NCI-H69 (cell line): Measurements from ENCODE around the gene EFCAB5.
"Not testable (repeated sequence)": the region's sequence is repeated elsewhere in the genome, so short reads cannot be mapped to it uniquely, and the experiment has no call there.

Experiments used
- DNase-seq: peaks from one replicate; lab custom pipeline; 2025; lab: John Stamatoyannopoulos, UW

EFCAB5 gene

DNA sequence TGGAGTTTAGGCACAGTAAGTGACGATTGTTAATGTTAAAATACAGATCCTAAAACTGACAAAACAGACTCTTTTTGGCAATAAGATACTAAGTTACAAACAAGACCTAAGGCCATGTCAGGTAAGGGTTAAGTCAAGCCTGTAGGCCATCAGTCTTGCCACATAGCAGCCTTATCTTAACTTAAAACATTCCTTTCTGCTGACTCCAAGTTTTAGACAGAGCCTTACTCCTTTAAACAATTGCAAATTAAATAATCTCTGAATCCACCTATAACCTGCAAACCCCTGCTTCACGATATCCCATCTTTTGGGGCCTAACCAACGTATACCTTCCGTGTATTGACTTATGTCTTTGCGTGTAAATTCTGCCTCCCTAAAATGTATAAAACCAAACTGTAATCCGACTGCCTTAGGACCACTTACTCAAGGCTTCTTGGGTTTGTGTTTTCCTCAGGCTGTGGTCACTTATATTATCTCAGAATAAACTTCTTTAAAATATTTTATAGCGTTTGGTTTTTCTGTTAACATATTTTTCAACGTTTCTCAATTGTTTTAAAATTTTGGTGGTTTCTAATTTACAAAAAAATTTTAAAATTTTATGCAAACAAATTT lies 64.4 kb downstream of the EFCAB5 start:
- no peak for DNase-seq

DNA sequence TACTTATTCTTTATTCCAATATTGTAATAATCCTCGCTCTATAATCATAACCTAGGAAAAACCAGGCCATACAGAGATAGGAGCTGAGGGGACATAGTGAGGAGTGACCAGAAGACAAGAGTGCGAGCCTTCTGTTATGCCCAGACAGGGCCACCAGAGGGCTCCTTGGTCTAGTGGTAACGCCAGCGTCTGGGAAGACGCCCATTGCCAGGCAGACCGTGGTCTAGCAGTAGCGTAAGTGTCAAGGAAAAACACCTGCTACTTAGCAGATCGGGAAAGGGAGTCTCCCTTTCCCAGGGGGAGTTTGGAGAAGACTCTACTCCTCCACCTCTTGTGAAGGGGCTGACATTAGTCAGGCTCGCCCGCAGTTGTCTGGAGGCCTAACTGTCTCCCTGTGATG lies 70.5 kb downstream of the EFCAB5 start:
- peak; percentile 7 for DNase-seq

DNA sequence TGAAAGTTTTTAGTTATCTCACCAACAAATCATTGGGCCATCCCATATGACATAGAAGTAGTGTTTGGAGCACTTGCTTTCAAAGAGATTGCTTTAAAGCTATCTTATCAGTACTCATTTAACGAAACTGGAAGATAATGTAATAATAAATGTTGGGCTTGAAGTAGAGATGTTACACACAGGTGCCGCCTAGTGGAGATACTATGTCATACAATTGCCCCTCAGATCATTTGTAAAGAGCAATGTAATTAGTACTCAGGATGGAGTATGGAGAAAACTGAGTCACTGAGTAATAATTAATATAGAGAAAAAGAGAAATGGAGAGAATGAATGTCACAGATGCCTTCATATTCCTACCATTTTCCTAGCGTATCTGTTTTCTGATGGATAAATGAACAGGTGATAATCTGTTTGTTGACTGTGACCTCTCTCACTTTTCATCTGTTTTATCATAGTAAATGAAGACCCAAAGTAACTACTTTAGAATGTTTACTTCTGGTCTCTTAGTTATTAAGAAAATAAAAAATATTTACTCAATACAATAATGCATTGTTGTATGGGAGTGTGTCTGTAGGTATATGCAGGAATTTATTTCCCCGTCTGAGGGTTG lies 80.4 kb downstream of the EFCAB5 start:
- peak; percentile 72 for DNase-seq

DNA sequence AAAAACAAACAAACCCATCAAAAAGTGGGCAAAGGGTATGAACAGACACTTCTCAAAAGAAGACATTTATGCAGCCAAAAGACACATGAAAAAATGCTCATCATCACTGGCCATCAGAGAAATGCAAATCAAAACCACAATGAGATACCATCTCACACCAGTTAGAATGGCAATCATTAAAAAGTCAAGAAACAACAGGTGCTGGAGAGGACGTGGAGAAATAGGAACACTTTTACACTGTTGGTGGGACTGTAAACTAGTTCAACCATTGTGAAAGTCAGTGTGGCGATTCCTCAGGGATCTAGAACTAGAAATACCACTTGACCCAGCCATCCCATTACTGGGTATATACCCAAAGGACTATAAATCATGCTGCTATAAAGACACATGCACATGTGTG lies 83.9 kb downstream of the EFCAB5 start:
- DNase-seq = not testable (repeated sequence)

DNA sequence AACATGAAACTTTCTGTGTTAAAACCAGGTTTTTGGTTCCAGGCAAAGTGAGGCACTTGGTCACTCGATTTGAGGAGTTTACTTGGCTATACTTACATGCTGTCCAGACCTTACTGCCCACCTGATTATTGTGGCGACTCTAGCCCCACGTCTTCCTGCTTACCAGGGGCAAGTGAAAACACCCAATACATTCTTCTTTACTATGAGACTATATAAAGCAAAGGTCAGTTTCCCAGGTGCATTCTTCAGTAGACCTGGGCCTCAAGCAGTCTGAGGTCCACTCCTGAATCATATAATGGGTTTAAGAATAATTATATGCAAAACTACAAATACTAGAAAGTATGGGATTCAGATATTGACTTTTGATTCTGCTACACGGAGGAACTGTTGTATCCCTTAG lies 86.2 kb downstream of the EFCAB5 start:
- no peak for DNase-seq

DNA sequence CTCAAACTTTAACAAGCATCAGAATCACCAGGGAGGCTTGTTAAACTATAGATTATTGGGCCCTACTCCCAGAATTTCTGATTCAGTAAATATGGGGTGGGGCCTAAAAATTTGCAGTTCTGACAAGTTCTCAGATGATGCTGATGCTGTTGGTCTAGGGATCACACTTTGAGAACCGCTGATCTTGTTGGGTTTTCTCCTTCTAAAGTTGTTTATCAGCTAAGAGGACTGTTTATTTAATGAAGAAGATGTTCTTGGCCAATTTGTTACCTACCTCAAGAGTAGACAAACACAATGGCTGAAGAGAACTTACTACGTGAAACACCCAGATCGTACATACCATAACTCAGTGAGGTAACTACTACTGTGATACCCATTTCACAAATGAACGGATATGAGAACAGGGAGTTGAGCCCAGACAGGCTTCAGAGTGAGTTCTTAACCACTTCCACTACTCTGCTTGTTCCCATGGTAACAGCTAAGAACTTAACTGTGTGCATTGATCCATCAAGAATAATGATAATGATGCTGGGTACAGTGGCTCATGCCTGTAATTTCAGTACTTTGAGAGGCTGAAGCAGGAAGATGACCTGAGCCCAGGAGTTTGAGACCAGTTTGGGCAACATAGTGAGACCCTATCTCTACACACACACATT lies 89.9 kb downstream of the EFCAB5 start:
- DNase-seq = no peak

DNA sequence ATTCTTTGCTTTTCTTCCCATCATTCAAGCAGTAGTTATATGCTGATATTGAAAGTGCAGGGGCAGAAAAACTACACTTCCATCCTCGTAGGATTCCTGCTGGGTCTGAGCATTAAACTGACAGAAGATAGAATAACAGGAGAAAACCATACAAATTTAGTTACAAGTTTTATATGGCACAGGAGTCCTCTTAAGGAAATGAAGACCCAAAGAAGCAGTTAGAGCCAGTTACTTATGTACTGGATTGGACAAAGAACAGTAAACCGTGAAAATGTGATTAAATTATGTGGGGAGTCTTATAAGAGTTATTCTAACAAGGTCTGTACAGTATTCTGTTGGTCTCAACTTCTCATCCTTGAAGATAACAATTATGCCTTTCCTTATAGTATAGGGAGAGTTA lies 93.9 kb downstream of the EFCAB5 start:
- DNase-seq = no peak

DNA sequence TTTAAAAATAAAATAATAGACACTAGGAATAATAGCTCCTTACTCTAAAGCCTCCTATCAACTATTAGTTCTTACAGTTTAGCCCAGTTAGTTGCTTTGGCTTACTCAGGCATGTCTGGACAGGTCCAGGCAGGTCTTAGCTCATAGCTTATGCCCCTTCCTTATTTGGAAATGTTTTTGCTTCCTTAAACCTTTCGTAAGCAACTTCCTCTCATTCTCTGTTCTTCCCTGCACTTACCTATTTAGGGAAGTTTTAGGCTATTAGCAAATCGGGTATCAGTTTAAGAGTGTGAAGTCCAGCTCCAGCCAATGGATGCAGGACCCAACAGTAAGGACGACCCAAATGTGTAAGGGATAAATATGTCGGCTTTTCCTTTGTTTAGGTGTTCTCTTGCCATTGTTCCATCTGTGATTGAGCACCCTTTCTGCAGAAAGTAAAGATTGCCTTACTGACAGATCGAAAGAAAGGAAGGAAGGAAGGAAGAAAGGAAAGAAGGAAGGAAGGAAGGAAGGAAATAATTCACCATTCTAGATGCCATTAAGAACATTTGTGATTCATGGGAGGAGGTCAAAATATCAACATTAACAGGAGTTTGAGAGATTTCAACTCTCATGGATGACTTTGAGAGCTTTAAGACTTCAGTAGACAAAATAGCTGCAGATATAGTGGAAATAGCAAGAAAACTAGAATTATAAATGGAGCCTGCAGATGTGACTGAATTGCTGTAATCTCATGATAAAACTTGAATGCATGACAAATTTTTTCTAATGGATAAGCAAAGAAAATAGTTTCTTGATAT lies 99.5 kb downstream of the EFCAB5 start:
- DNase-seq = peak; percentile 29

DNA sequence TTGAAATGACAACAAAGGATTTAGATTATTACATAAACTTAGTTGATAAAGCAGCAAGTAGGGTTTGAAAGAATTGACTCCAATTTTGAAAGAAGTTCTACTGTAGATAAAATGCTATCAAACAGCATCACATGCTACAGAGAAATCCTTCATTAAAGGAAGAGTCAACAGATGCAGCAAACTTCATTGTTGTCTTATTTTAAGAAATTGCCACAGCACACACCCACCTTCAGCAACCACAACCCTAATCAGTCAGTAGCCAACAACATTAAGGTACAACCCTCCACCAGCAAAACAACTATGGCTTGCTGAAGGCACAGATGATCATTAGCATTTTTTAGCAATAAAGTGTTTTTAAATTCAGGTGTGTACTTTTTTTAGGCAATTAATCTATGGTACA lies 100.1 kb downstream of the EFCAB5 start:
- no peak for DNase-seq

DNA sequence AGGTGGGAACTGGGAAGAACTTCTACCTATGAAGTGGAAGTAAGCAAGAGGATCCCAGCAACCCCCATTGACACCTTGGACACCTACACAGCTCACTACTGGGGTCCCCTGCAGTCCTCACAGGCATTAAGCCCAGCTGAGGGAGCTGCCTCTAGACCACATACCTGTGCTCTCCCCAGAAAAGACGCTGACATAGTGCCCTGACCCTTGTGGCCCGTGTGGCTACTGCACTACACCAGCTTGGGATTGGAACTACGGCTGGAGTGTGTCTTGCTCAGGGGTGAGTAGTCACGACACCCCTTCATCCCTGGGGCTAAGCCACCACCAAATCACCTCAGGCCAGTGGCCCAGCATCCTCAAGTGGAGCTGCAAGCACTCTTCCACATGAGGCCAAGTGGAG lies 120.9 kb downstream of the EFCAB5 start:
- DNase-seq = no peak

DNA sequence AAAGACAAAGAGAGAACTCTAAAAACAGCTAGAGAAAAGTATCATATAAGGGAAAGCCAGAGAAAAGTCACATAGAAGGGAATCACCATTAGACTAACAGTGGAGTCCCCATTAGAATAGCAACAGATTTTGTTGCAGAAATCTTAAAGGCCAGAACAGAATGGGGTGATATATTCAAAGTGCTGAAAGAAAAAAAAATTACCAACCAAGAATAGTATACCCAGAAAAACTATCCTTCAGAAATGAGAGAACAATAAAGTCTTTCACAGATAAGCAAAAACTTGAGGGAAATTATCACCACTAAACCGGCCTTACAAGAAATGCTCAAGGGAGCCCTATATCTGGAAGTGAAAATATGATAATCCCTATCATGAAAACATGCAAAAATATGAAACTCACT lies 123.3 kb downstream of the EFCAB5 start:
- DNase-seq = no peak

DNA sequence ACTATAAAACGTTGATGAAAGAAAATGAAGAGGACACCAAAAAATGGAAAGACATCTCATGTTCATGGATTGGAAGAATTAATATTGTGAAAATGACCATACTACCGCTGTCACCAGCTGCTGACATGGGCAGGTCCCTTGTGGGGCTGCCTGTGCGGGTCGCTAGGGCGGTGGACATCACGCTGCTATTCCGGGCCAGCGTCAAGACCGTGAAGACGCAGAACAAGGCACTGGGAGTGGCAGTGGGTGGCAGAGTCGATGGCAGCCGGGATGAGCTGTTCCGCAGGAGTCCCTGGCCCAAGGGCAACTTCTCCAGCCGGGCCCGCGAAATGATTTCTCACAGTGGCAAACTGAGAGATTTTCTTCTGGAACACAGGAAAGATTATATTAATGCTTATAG lies 127.0 kb downstream of the EFCAB5 start:
- no peak for DNase-seq

DNA sequence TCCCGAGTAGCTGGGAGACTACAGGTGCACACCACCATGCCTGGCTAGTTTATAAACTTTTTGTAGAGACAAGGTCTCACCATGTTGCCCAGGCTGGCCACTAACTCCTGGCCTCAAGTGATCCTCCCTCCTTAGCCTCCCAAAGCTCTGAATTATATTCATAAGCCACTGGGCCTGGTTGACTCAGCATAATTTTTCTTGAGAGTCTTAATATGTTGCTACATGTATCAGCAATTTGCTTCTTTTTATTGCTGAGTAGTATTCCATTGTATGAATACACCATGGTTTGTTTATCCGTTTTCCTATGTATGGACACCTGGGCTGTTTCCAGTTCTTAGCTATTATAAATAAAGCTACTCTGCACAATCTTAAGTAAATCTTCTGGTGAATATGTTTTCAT lies 132.8 kb downstream of the EFCAB5 start:
- no peak for DNase-seq

DNA sequence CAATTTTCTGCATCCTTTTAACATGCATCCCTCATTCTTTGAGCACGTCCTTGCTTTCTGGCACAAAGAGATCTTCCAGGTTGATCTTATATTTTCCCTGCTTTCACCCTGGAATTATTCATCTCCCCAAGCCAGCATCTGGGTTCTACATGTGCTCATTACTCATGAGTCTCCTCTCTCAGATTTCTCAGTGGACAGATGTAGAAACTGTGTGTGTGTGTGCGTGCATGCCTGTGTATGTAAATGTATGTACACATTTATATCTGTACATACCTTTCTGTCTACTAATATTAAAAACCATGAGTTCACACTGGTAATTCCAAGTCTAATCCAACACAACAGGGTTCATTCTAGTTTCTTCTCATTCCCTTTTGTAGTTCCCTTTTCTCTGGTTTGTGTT lies 133.3 kb downstream of the EFCAB5 start:
- no peak for DNase-seq

DNA sequence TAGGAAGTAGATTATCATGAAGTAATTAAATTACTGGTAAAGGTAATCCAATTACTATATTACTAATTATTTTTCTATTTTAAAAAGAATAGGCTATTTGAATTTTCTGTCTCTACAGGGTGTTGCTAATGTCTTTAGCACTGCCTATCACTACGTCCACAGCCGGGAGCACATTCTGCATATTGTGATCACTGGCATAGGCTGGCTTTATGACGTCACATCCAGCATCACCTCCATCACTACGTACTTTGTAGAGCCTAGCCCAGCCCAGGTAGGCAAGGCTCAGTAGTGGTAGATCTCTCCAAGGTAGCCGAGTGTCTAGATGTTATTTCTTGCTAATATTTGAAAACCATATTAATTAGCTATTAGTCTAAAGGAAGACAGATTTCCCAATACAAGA lies 141.3 kb downstream of the EFCAB5 start:
- no peak for DNase-seq

DNA sequence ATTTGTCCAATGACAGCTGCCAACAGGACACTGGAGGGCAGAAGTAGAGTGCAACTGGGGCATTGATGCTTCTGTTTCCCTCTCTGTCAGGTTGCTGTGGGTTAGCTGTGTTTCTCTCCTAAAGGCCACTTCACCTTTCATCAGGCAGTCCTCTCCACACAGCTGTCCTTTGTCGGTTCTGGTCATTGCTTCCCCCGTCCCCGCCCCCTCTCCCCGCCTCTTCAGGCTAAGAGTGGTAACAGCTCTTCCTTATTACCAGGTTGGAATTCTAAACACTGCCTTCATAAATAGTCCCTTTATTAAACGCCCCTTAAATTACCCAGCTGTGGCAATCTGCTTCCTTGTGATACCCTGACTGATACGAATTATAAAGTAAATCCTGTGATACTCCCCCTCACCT lies 143.4 kb downstream of the EFCAB5 start:
- DNase-seq = no peak

DNA sequence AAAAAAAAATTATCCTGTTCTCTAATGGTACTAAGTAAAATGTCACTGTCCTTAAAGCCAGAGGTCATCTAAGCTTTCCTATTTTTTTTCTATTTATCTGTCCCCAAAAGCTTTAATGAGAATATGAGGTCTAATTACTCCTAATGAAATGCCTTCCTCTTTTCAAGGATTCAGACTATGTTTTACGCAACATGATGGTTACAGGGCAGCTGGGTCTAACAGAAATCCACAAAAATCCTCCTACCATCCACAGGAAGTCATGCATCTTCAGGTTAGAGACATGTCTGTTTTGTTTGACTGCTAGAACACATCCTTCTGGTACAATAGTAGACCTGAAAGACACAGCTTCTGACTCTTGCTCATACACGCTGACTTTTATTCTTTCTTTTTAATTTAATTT lies 145.5 kb downstream of the EFCAB5 start:
- no peak for DNase-seq

DNA sequence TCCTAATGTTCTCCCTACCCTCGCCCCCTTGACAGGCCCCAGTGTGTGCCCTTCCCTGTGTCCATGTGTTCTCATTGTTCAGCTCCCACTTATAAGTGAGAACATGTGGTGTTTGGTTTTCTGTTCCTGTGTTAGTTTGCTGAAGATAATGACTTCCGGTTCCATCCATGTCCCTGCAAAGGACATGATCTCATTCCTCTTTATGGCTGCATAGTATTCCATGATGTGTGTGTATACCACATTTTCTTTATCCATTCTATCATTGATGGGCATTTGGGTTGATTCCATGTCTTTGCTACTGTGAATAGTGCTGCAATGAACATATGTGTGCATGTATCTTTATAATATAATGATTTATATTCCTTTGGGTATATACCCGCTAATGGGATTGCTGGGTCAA lies 146.0 kb downstream of the EFCAB5 start:
- not testable (repeated sequence) for DNase-seq

DNA sequence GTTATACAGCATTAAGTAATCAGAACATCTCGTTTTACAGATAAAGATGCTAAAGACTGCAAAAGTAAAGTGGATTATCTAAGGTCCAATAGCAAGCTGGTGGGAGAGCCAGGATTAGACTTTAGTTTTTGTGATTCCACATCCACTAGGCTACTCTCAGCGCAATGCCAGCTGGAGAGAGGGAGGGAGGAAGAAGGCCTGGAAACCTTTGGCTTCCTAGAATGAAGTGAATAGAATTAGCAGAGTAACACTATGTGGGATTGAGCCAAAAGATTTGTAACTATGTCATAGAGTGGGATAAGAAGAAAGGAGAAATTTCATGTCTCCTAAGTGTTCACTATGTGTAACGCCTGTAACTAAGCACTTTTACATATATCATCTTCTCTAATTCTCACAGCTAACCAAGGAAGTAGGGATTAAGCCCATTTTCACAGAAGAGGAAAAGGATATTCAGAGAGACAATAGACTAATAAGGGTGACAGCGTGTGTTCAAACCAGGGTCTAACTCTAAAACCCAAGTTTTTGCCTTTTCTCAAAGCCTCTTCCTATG lies 149.8 kb downstream of the EFCAB5 start:
- no peak for DNase-seq

DNA sequence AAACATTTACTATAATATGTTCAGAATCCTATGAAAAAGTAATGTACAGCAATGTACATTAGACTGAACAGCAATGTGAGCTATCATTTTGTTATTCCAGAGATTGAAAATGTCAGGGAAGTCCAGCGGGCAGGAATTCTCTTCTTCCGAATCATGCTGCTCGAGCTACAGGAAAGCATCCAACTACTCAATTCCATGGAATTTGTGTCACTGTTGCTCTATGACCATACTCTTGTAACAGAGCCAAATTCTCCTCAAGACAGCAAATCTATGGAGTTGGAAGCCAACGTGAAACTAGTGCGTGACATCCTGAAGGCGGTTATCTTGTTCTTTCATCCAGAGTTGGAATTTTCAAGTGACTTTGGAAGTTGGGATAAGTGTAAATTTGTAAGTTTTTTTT lies 150.3 kb downstream of the EFCAB5 start:
- DNase-seq = no peak

DNA sequence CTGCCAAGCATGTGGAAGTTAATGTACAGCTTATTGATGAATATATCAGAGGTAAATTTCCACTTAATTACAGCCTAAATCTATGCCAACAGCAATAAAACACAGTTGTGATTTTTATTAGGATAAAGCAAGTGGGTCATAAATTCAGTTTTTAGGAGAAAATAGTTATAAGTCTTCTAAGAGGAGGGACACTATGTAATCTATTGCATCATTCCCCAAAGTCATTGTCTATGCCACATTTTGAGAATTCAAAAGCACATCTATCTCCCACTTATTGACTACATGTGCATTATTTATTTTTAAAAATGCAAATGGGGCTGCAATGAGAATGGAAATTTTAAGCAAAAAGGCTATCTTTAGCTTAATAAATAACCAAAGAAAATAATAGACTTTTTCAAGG lies 151.5 kb downstream of the EFCAB5 start:
- DNase-seq = no peak

DNA sequence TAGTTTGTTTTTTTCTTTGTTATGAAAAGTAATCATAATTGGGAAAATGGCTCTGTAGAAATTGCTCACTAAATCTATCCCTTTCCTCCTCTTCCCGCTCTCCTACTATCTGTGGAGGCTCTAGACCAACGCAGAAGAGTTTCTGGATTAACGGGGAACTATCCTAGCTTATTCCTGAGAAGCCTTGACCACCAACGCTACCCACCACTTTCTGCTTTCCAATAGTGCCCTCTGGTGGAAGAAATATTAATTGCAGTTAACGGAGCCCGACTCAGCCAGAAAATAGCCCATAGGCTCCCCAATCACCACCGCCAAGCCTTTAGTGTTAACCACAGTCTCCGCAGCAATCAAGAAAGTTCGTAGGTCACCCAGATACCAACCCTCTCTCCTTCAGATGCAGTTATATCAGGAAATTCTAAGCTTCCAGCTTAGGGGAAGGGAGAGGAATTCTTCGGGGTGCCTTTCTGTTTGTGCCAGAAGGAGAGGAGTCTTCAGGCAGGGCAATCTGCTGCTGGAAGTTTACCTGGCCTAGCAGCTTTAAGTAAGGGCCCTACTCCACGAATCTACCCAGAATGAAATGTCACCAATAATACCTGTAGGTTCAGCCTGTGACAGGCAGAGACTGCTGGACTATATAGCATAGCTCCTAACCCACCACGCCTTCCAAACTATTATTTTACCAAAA lies 152.2 kb downstream of the EFCAB5 start:
- DNase-seq = peak; percentile 75
